HCT116 (cell line): ENCODE results near the gene SMYD3. TPM values are rescaled to one million over a fixed set of nuclear protein-coding genes. Genes with fewer than 3 reads are reported as not detected.

Experiments used
- ATAC-seq: fragments of 200-7000 bp; cut with Tn5 transposase; 2 replicates; pipeline ENCODE4 v1.9.1; 2020; ENCODE audit warnings: mild to moderate bottlenecking, moderate library complexity
- BruUV-seq: library from RNA; stranded (reverse); fragments of 400-500 nt; replicated peaks from 2 replicates; lab custom pipeline; 2021; lab: Mats Ljungman, UMichigan
- CTCF ChIA-PET: fragments of 300-600 bp; sonication (Branson Sonifier 250); formaldehyde crosslinking; loops from one replicate; lab custom pipeline; 2021; ENCODE audit warnings: antibody characterized with exemption; lab: Charles Lee
- POLR2A ChIA-PET: fragments of 300-600, 350-600 bp; sonication (Branson Sonifier 250); formaldehyde crosslinking; loops from one replicate; lab custom pipeline; 2021; ENCODE audit warnings: antibody characterized with exemption; lab: Charles Lee
- RAD21 ChIA-PET, 2 experiments: fragments of 300-600 bp; sonication (Branson Sonifier 250); formaldehyde crosslinking; loops; one replicate each; lab custom pipeline; 2023; ENCODE audit warnings: low total read pairs in 2 of 2; ENCODE audit not compliant: uncharacterized antibody in 2 of 2, unreplicated experiment in 2 of 2, low non-redundant PET in 1 of 2; lab: Charles Lee
- DNase-seq: peaks from one replicate; pipeline ENCODE4 v3.0.0-alpha.2; 2010; ENCODE audit warnings: low read depth, low spot score
- H2AFZ ChIP-seq: fragments of 200-600 bp; shearing (Covaris generic), sonication (generic); 2 replicates; pipeline ENCODE4 v1.6.1; 2017; ENCODE audit warnings: low read depth, mixed run types, mixed read lengths, antibody characterized with exemption, low read length; ENCODE audit not compliant: poor library complexity, severe bottlenecking
- H3K27ac ChIP-seq: 2 replicates; pipeline ENCODE4 v1.5.1; 2012; ENCODE audit warnings: low read depth, low read length
- H3K27me3 ChIP-seq: fragments of 200-600 bp; sonication (generic); 2 replicates; pipeline ENCODE4 v1.6.1; 2016; ENCODE audit warnings: mixed run types, low read length, mixed read lengths; ENCODE audit not compliant: insufficient read depth
- H3K36me3 ChIP-seq, 2 experiments: fragments of 200-500 bp in 1 of 2; fragments of 200-600 bp in 1 of 2; sonication (Bioruptor generic) in 1 of 2; sonication (generic) in 1 of 2; 2 replicates each; pipeline versions ENCODE4 v1.5.1 to v1.6.1; 2014 to 2016; ENCODE audit warnings: low read length in 2 of 2, inconsistent platforms in 1 of 2, mixed read lengths in 1 of 2, mixed run types in 1 of 2; ENCODE audit not compliant: insufficient read depth in 2 of 2, control insufficient read depth in 1 of 2
- H3K4me1 ChIP-seq, 2 experiments: fragments of 200-600 bp in 1 of 2; sonication (generic) in 1 of 2; 2 replicates each; pipeline versions ENCODE4 v1.5.1 to v1.6.1; 2012 to 2017; ENCODE audit warnings: low read length in 2 of 2, inconsistent platforms in 1 of 2, mild to moderate bottlenecking in 1 of 2, mixed read lengths in 1 of 2, mixed run types in 1 of 2, moderate library complexity in 1 of 2; ENCODE audit not compliant: insufficient read depth in 2 of 2, control insufficient read depth in 1 of 2
- H3K4me2 ChIP-seq: fragments of 200-600 bp; sonication (generic); 2 replicates; pipeline ENCODE4 v1.6.1; 2017; ENCODE audit warnings: mixed run types, low read length, mixed read lengths
- H3K4me3 ChIP-seq, 2 experiments: fragments of 200-600 bp in 1 of 2; sonication (generic) in 1 of 2; replicated peaks in 1 of 2; 2 replicates each; pipeline ENCODE4 v1.5.1; 2011 to 2016; ENCODE audit warnings: low read length in 2 of 2, control low read depth in 1 of 2, low read depth in 1 of 2, mild to moderate bottlenecking in 1 of 2, mixed read lengths in 1 of 2, mixed run types in 1 of 2
- H3K79me2 ChIP-seq: fragments of 200-600 bp; sonication (generic); 2 replicates; pipeline ENCODE4 v1.6.1; 2017; ENCODE audit warnings: mild to moderate bottlenecking, mixed run types, low read length, moderate library complexity, mixed read lengths; ENCODE audit not compliant: insufficient read depth
- H3K9ac ChIP-seq: fragments of 200-600 bp; sonication (generic); 2 replicates; pipeline ENCODE4 v1.6.1; 2016; ENCODE audit warnings: low read length, mixed read lengths
- H3K9me2 ChIP-seq: fragments of 200-600 bp; sonication (generic), shearing (Covaris generic); 2 replicates; pipeline ENCODE4 v1.6.1; 2017; ENCODE audit warnings: mixed run types, mild to moderate bottlenecking, moderate library complexity; ENCODE audit not compliant: insufficient read depth
- H3K9me3 ChIP-seq, 2 experiments: fragments of 200-500 bp in 1 of 2; fragments of 200-600 bp in 1 of 2; sonication (Bioruptor generic) in 1 of 2; sonication (generic) in 1 of 2; 2 replicates each; pipeline ENCODE4 v1.6.1; 2014 to 2017; ENCODE audit warnings: low read length in 2 of 2, mixed read lengths in 2 of 2, inconsistent platforms in 1 of 2, low read depth in 1 of 2, mild to moderate bottlenecking in 1 of 2, mixed run types in 1 of 2, moderate library complexity in 1 of 2; ENCODE audit not compliant: control insufficient read depth in 1 of 2, insufficient read depth in 1 of 2
- H4K20me1 ChIP-seq: fragments of 200-600 bp; sonication (generic), shearing (Covaris generic); 2 replicates; pipeline ENCODE4 v1.6.1; 2017; ENCODE audit warnings: mixed run types, mild to moderate bottlenecking, moderate library complexity; ENCODE audit not compliant: insufficient read depth
- CEBPB ChIP-seq: IDR thresholded peaks from 2 replicates; pipeline ENCODE4 v1.6.1; 2012; ENCODE audit warnings: low read depth
- EZH2 ChIP-seq: fragments of 200-600 bp; sonication (generic); IDR thresholded peaks from 2 replicates; pipeline ENCODE4 v1.6.1; 2017; ENCODE audit warnings: antibody characterized with exemption, mixed run types
- FOSL1 ChIP-seq: IDR thresholded peaks from 2 replicates; pipeline ENCODE4 v1.6.1; 2012; ENCODE audit warnings: low read depth
- JUND ChIP-seq: IDR thresholded peaks from 2 replicates; pipeline ENCODE4 v1.6.1; 2012
- POLR2A ChIP-seq: IDR thresholded peaks from 2 replicates; pipeline ENCODE4 v1.7.0; 2011; ENCODE audit warnings: borderline replicate concordance; ENCODE audit not compliant: insufficient read depth, insufficient read length; ENCODE audit errors: extremely low read depth
- POLR2AphosphoS5 ChIP-seq: IDR thresholded peaks from 2 replicates; pipeline ENCODE4 v1.6.1; 2011; ENCODE audit warnings: mild to moderate bottlenecking, low read depth, low read length, moderate library complexity
- SIN3A ChIP-seq: IDR thresholded peaks from 2 replicates; pipeline ENCODE4 v1.6.1; 2012; ENCODE audit warnings: low read depth
- YY1 ChIP-seq: IDR thresholded peaks from 2 replicates; pipeline ENCODE4 v1.6.1; 2011; ENCODE audit warnings: low read length, low read depth, moderate library complexity, mild to moderate bottlenecking; ENCODE audit not compliant: insufficient replicate concordance; ENCODE audit errors: extremely low read depth
- intact Hi-C: fragments of 100-400 bp; cut with micrococcal nuclease; formaldehyde crosslinking; loops from 2 replicates; pipeline ENCODE4 v1.10.0; 2022
- total RNA-seq: library from RNA; stranded (reverse); gene quantifications from one replicate; pipeline ENCODE4 v1.2.1, GENCODE V29; 2021; ENCODE audit not compliant: unreplicated experiment
- TF ChIP-seq, protein P1 (sequence below): IDR thresholded peaks from 2 replicates; pipeline ENCODE4 v1.6.1; 2012
- TF ChIP-seq, protein P2 (sequence below): IDR thresholded peaks from 2 replicates; pipeline ENCODE4 v1.6.1; 2011; ENCODE audit warnings: mild to moderate bottlenecking, low read length, moderate library complexity; ENCODE audit not compliant: insufficient replicate concordance; ENCODE audit errors: extremely low read depth

The SMYD3 gene
- total RNA-seq, 1 experiment from 2014 or later = 33.6 TPM

DNA sequence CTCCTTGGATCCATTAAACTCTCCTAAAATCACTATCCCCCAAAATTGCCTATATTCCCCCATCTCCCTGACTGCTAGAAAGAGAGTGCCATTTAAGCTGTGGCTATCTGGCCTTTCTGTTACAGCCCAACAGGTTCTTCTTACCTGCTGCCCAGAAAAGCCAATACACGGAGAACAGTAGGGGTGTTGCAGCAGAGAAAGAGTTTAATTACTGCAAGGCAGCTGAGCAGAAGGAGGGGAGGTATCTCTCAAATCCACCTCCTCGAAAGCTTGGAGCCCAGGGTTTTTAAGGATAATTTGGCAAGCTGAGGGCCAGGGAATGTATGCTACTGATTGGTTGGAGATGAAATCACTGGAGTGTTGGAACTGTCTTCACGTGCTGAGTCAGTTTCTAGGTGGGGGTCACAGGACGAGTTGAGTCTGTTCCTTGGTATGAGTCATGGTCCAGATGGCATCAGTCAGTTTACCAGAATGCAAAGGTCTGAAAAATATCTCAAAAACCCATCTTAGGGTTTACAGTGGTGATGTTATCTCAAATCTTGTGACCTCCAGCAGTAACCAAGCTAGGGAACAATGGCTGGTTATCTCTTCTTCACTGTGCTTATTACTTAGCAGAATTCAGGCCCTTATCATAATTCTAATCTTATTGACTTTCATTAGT, 89.8 kb downstream of the SMYD3 start:
- POLR2A ChIA-PET = no interaction called here
- no peaks in the 10 kb centered on the region for H4K20me1 ChIP-seq
- no peak for ATAC-seq
- RAD21 ChIA-PET = no interaction called here
- TF ChIP-seq EZH2 (no peak), SIN3A (no peak), CEBPB (no peak), POLR2A (no peak), YY1 (no peak), JUND (no peak), FOSL1 (no peak), POLR2AphosphoS5 (no peak)
- TF ChIP-seq, protein P1, sequence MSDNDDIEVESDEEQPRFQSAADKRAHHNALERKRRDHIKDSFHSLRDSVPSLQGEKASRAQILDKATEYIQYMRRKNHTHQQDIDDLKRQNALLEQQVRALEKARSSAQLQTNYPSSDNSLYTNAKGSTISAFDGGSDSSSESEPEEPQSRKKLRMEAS = no peak
- TF ChIP-seq, protein P2, sequence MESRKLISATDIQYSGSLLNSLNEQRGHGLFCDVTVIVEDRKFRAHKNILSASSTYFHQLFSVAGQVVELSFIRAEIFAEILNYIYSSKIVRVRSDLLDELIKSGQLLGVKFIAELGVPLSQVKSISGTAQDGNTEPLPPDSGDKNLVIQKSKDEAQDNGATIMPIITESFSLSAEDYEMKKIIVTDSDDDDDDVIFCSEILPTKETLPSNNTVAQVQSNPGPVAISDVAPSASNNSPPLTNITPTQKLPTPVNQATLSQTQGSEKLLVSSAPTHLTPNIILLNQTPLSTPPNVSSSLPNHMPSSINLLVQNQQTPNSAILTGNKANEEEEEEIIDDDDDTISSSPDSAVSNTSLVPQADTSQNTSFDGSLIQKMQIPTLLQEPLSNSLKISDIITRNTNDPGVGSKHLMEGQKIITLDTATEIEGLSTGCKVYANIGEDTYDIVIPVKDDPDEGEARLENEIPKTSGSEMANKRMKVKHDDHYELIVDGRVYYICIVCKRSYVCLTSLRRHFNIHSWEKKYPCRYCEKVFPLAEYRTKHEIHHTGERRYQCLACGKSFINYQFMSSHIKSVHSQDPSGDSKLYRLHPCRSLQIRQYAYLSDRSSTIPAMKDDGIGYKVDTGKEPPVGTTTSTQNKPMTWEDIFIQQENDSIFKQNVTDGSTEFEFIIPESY = no peak
- H3K4me3 ChIP-seq = no peak overlapping the region
- H3K9me3 ChIP-seq = no peaks in the 10 kb centered on the region; a peak in 1 of 4 replicates
- no peaks in the 10 kb centered on the region for H3K79me2 ChIP-seq
- no peaks in the 10 kb centered on the region for H3K27me3 ChIP-seq
- no peaks in the 10 kb centered on the region for H3K36me3 ChIP-seq
- BruUV-seq = no TSS peak
- H3K27ac ChIP-seq = no peak overlapping the region
- H3K4me2 ChIP-seq = no peak overlapping the region
- no peak overlapping the region for H2AFZ ChIP-seq
- intact Hi-C loops = no loop called here
- H3K9ac ChIP-seq = no peak overlapping the region
- no peak for DNase-seq
- no peaks in the 10 kb centered on the region for H3K9me2 ChIP-seq
- no peaks in the 10 kb centered on the region for H3K4me1 ChIP-seq
- CTCF ChIA-PET = no interaction called here
